ENCODE results near the gene OR6Q1. TPM values are rescaled to one million over a fixed set of nuclear protein-coding genes. Genes with fewer than 3 reads are reported as not detected.
A peak's percentile ranks its signal among the peaks of the same experiment; 100 is the strongest.
"Not testable (repeated sequence)": the region's sequence is repeated elsewhere in the genome, so short reads cannot be mapped to it uniquely, and the experiment has no call there.

OR6Q1 gene
- total RNA-seq = not detected

DNA sequence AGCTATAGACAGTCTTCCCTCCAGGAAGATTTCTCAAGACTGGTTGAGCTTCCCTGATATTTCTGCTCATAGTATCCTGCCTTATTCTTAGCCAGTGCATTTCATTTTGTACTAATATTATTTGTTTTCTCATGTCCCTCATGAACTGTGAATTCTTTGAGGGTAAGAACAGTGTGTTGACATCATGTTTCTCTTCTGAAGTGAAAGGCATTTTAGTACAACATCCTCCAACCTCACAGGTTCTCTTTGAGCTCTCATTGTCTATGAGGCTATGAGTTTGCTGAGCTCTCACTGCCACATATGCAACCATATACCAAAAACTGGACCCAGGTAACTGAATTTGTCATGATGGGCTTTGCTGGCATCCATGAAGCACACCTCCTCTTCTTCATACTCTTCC is at the start of gene OR6Q1:
Gene OR6Q1, plus strand, starts transcription at position 301 of the 400 bp plus-strand sequence. Its CDS starts 0 bp downstream, at position 301.
- peaks cover 0 to 18% (median 0%) of the 10 kb centered on the region in 4 donors for H3K4me1 ChIP-seq
- no peak within 1 kb of the TSS for H3K4me3 ChIP-seq

DNA sequence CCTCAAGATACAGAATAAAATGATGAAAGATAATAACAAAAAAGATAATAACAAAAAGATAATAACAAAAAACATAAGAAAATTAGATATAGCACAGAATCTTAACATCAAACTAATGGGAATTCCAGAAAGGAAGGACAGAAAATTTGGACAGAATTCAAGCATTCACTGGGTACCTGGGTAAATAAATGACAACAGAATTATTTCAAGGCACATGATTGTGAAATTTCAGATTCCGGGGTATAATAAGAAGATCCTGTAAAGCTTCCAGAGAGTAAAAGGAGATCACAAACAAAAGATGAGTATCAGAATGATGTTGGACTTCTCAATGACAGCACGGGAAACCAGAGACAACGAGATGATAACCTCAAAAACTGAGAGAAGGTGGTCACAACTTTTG is 49.2 kb upstream of the OR6Q1 start:
- Histone ChIP-seq H3K27me3 (no peaks in the 10 kb centered on the region), H3K9me3 (no peaks in the 10 kb centered on the region), H3K36me3 (no peaks in the 10 kb centered on the region), H3K4me3 (no peak overlapping the region), H3K27ac (no peak overlapping the region), H3K4me1 (peaks cover 0 to 10% (median 0%) of the 10 kb centered on the region in 4 donors)
- TF ChIP-seq, protein P1, sequence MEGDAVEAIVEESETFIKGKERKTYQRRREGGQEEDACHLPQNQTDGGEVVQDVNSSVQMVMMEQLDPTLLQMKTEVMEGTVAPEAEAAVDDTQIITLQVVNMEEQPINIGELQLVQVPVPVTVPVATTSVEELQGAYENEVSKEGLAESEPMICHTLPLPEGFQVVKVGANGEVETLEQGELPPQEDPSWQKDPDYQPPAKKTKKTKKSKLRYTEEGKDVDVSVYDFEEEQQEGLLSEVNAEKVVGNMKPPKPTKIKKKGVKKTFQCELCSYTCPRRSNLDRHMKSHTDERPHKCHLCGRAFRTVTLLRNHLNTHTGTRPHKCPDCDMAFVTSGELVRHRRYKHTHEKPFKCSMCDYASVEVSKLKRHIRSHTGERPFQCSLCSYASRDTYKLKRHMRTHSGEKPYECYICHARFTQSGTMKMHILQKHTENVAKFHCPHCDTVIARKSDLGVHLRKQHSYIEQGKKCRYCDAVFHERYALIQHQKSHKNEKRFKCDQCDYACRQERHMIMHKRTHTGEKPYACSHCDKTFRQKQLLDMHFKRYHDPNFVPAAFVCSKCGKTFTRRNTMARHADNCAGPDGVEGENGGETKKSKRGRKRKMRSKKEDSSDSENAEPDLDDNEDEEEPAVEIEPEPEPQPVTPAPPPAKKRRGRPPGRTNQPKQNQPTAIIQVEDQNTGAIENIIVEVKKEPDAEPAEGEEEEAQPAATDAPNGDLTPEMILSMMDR (IDR thresholded peaks at IDR 0.05) = no peak
- TF ChIP-seq POLR2A (IDR thresholded peaks at IDR 0.05) (no peak), EP300 (IDR thresholded peaks at IDR 0.05) (no peak)
- 82 to 86% methylated on average over 3 of the region's 3 CpGs for WGBS, 2 donors
- no peak for DNase-seq (ENCODE audit: low spot score in 2 of 2)

More for the DNA sequence above, at the start of gene OR6Q1:
- no peaks in the 10 kb centered on the region for H3K36me3 ChIP-seq
- no peaks in the 10 kb centered on the region for H3K27me3 ChIP-seq
- TF ChIP-seq POLR2A (IDR thresholded peaks at IDR 0.05) (no peak), EP300 (IDR thresholded peaks at IDR 0.05) (no peak)
- TF ChIP-seq, protein P1 (IDR thresholded peaks at IDR 0.05) = no peak
- H3K9me3 ChIP-seq = no peaks in the 10 kb centered on the region
- no peak for DNase-seq (ENCODE audit: low spot score in 2 of 2)
- peak within 1 kb of the TSS in 1 of 4 donors; percentile 46 for H3K27ac ChIP-seq

DNA sequence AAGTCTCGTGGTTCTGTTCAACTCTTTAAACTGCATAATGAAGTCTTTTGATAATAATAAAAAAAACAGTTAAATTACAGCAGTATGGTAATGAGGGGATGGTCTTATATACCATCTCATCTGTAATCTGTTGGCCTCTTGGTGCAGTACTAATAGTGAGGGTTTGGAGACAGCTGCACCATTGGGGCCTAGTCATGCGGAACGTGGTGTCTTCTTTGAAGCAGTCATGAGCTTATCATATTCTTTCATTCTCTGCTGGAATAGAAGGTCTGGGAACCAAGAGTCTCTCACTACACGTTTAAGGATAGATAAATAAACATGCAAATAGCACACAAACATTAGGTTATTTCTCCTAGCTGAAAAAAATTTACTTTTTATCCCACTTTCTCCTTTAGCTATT is 48.0 kb upstream of the OR6Q1 start:
- Histone ChIP-seq H3K9me3 (no peaks in the 10 kb centered on the region), H3K4me1 (peaks cover 0 to 10% (median 0%) of the 10 kb centered on the region in 4 donors), H3K4me3 (no peak overlapping the region), H3K36me3 (no peaks in the 10 kb centered on the region), H3K27ac (no peak overlapping the region), H3K27me3 (no peaks in the 10 kb centered on the region)
- no peak for DNase-seq (ENCODE audit: low spot score in 2 of 2)
- WGBS, 2 donors = 49 to 64% methylated on average over 4 of the region's 4 CpGs
- no peak for TF ChIP-seq EP300 (IDR thresholded peaks at IDR 0.05)
- TF ChIP-seq, protein P1 (IDR thresholded peaks at IDR 0.05) = no peak
- TF ChIP-seq POLR2A (IDR thresholded peaks at IDR 0.05) = no peak

- Histone ChIP-seq H3K36me3 (no peaks in the 10 kb centered on the region), H3K4me1 (peaks cover 0 to 10% (median 0%) of the 10 kb centered on the region in 4 donors), H3K9me3 (no peaks in the 10 kb centered on the region), H3K4me3 (no peak overlapping the region), H3K27ac (no peak overlapping the region), H3K27me3 (no peaks in the 10 kb centered on the region)
- DNase-seq (ENCODE audit: low spot score in 2 of 2) = no peak
- TF ChIP-seq, protein P1 (IDR thresholded peaks at IDR 0.05) = no peak
- TF ChIP-seq POLR2A (IDR thresholded peaks at IDR 0.05) (no peak), EP300 (IDR thresholded peaks at IDR 0.05) (no peak)
- 37 to 39% methylated on average over 3 of the region's 3 CpGs for WGBS, 2 donors
These were observed 47.6 kb upstream of the OR6Q1 start for GRCh38 chr11:57983191-57983590.

- H3K4me3 ChIP-seq; H3K27ac ChIP-seq; H3K4me1 ChIP-seq; H3K36me3 ChIP-seq; H3K27me3 ChIP-seq; DNase-seq (ENCODE audit: low spot score in 2 of 2): not testable (repeated sequence)
- H3K9me3 ChIP-seq = peaks cover 0 to 11% (median 0%) of the 10 kb centered on the region in 4 donors
- WGBS, 2 donors = 80 to 86% methylated on average over 10 to 13 of the region's 13 CpGs
These were observed 31.2 kb upstream of the OR6Q1 start for GRCh38 chr11:57999523-57999922.

DNA sequence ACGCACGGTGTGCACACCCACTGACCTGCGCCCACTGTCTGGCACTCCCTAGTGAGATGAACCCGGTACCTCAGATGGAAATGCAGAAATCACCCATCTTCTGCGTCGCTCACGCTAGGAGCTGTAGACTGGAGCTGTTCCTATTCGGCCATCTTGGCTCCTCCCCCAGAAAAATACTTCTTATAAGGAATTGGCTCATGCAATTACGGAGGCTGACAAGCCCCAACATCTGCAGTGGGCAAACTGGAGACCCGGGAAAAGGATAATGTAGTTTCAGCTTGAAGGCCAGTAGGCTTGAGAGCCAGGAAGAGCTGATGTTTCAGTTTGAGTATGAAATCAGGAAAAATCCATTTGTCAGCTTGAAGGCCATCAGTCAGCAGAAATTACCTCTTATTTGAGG is 30.7 kb upstream of the OR6Q1 start:
- peaks cover 0 to 11% (median 0%) of the 10 kb centered on the region in 4 donors for H3K9me3 ChIP-seq
- DNase-seq (ENCODE audit: low spot score in 2 of 2); H3K36me3 ChIP-seq; H3K4me1 ChIP-seq; H3K4me3 ChIP-seq; H3K27ac ChIP-seq; H3K27me3 ChIP-seq: not testable (repeated sequence)
- 90% methylated on average over 7 to 10 of the region's 10 CpGs for WGBS, 2 donors
